GM19193 (cell line): ENCODE results near the gene ZNF444.

Experiments
- POLR2A ChIP-seq: IDR thresholded peaks from 4 replicates; pipeline ENCODE4 v1.6.1; 2011; ENCODE audit not compliant: insufficient read depth, insufficient read length; ENCODE audit errors: extremely low read depth

ZNF444 gene

DNA sequence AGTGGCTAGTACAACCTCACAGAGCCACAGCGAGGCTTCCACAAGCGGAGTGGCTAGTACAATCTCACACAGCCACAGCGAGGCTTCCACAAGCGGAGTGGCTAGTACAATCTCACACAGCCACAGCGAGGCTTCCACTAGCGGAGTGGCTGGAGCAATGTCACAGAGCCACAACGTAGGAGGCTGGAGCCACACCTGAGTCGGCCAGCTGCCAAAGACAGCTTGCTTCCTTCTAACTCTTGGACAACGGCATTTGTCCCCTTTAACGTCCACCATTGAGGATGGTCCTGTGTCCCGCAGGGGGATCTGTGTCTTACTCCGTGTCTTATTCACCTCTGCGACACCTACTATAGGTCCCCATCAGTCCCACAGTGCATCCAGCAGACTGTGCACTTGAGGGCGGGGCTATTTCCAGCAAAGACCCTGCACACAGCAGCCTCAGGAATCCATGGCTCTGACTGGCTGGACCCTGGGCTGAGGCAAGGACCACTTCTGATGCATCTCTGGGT, 23.7 kb upstream of the ZNF444 start:
- no peak for TF ChIP-seq POLR2A

GRCh38 chr19:56117889-56118288, 23.2 kb upstream of the ZNF444 start:
- no peak for TF ChIP-seq POLR2A

- no peak for TF ChIP-seq POLR2A
Measured at GRCh38 chr19:56118666-56119581, 22.2 kb upstream of the ZNF444 start.

GRCh38 chr19:56119582-56119978, 21.5 kb upstream of the ZNF444 start:
- no peak for TF ChIP-seq POLR2A

DNA sequence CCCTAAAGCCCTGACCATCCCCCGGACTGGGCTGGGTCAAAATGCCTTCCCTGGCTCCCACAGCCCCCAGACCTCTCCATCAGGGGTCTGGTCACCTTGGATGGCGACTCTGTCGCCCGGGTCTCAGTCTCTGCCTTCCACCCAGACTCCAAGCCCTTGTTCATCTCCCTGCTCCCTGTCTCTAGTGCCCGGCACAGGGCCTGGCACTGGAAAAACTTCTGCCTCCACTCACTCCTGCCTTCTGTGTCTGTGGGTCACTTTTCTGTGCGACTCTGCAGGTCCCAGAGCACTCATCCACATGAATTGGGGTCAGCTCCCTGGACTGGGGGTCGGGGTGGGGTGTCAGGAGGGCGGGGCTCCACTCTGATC, 21.1 kb upstream of the ZNF444 start:
- TF ChIP-seq POLR2A = no peak

DNA sequence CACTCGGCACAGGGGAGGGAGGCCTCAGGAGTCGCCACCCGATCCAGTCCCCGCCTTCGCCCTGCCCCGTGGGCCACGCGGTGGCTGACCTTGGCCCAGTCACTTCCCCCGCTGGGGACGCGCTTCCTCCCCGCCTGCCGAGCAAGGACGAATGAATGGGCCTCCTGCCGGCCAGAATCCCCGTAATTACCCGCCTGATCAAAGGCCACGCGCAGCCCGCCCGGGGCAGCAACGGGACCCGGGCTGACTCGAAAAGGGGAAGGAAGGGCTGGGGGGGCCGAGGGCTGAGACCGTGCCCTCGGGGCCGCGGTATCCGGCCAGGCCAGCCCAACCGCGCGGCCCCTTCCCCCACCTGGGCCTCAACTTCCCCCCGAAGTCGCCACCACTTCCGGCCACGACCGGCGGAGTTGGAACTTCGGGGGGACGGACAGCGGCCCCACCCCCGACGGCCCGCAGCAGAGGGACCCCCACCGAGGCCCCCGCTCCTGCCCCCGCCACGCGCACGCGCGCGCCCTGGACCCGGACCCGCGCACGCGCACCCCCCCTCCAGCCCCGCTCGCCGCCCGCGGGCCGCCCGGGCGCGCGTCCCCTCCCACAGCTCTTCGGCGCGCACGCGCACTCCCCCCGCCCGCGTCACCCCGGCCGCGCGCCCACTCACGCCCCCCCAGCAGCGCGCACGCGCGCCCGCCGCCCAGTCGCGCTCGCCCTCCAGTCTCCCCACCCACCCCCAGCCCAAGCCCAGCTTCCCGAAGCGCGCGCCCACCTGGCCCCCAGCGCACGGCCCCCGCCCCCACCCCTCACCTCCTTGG, 20.5 kb upstream of the ZNF444 start:
- peak; percentile 58 for TF ChIP-seq POLR2A

DNA sequence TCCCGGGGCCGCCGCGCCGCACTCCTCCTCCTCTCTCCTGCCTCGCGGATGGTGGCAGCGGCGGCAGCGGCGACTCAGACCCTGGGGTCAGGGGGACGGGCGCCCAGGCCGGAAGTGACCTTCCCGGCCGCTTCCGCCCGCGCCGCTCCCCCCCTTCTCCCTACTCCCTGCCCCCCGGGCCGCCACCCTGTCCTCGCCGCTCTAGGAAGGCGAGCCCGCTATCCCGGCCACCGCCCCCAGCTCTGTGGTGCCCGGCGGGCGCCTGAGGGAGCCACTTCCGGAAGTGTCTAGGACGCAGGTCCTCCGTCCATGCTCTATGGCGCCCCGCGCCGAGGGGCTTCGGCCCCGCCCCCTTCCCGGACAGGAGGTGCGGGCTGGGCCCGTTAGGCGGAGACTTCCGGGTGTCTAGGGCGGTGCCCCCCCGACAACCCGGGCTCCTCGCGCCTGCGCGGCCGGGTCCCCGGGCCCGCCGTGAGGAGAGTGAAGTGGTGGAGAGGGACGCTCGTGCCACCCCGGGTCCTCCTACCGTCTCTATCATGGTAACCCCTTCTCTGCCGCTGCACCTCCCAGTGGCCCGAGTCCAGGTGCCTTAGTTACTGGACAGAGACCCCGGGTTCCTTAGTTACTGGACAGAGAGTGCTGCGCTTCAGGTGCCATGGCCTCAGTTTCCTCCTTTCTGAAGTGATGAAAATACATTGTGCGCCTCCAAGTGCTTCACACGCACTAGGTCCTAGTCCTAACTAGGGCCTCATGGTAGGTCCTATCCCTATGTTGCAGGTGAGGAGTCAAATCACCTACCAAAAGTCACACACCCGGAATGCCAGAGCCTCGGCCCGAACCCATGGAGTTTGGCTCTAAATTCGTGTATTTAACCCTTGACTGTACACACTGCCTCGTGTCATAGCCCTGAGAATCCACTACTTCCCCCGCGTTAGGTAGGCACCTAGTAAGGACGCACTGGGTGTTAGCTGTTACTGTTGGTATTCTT, 19.6 kb upstream of the ZNF444 start, which contains the start of gene ZNF787:
Gene ZNF787, minus strand, starts transcription at position 116 of the 988 bp plus-strand sequence. CDS start 18,078 bp downstream, outside the sequence.
- peak; percentile 78 for TF ChIP-seq POLR2A

DNA sequence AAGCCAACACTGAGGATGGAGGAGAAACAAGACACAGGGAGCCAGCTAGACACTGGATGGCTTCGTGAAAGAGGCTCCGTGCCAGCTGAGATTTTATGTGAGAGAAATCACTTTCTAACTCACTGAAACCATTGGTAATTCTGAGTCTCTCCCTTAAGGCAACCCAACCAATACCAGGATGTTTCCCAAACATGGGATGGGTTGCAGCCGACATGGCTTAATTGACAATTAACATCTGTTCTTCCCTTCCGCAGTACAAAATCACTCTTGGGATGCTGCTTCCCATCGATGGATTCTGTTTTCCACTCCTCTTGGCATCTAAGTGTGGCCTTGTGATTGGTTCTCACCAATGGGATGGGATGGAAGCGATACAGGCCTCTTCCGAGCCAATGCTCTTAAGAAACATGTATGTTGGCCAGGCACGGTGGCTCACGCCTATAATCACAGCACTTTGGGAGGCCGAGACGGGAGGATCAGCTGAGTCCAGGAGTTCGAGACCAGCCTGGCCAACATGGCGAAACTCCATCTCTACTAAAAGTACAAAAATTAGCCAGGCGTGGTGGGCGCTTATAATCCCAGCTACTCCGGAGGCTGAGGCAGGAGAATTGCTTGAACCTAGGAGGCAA, 17.7 kb upstream of the ZNF444 start:
- TF ChIP-seq POLR2A = no peak

DNA sequence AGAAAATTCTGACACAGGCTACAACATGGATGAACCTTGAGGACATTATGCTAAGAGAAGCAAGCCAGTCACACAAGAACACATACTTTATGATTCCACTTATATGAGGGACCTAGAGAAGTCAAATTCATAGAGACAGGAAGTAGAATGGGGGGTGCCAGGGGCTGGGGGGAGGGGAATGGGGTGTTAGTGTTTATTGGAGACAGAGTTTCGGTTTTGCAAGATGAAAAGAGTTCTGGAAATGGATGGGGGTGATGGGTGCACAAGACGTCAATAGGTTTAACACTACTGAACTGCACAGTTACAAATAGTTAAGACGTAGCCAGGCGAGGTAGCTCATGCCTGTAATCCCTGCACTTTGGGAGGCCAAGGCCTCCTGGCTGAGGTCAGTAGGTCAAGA, 16.5 kb upstream of the ZNF444 start:
- no peak for TF ChIP-seq POLR2A

DNA sequence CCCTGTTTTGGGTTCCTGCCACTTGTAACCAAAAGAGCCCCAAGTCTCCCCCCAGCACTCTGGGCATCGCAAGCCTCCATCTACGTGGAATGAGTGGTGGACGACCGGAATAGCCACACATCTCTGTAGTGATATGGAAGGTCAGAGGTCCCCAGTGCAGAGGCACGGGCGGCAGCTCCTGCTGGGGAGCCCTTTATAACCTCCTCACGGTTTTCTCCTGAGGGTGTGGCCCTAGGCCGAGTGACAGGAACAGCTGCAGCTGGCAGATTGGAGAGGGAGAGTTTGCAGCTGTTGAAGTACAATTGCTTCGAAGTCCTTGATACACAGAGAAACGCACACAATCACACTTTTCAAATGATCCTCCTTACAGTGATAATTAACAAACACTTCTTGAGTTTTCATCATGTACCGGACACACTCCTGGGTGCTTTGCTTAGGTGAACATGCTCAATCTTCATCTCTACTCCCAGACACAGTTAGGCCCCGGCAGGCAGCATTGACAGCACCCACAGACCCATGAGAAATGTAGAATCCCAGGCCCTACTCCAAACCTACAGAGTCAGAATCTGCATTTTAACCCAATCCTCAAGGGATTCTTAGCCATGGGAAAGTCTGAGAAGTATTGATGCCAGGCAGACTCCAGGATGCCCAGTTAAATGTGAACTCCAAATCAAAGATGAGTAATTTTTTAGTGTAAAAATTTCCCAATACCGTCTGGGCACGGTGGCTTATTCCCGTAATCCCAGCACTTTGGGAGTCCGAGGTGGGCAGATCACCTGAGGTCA, 15.1 kb upstream of the ZNF444 start:
- no peak for TF ChIP-seq POLR2A

DNA sequence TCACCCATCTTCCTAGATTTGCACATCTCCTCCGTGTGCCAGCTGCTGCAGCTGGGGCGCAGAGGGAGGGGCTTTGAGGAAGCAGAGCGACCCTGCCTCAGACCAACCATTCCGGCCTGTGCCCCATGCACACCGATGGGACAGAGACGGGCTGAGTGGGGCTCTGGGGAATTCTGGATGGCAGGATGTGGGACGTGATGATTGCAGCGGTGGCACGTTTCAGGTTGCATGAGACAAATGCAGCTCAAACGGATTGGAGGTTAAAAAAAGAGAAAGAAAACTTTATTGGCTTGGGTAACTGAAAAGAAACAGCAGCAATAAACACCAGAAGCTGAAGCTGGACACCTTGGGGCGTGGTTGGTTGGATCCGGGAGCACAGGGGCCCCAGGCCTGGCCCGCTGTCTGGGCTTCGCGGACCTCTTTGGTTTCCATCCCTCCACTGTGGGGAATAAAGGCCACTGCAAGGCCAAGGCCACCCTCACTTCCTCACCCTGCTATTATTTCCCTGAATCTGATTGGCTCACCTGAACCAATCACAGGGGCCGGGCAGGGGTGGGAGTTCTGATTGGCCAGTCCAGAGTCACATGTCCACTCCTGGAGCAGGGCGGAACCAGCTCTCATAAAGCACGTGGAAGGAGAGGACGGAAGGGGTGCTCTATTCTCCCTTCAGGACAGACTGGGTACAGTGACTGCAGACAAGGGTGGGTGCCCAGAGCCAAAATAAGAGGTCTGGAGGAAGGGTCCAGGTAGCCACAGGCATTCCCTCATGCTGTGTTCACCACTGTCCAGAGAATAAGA, 13.9 kb upstream of the ZNF444 start:
- TF ChIP-seq POLR2A = no peak

- no peak for TF ChIP-seq POLR2A
Measured at GRCh38 chr19:56130006-56130405, 11.1 kb upstream of the ZNF444 start.
